GM12878 (cell line): ENCODE data around the gene CLN6. TPM values are rescaled to one million over a fixed set of nuclear protein-coding genes. Genes with fewer than 3 reads are reported as not detected.

Experiments used
- ATAC-seq: fragments of 200-7000 bp; cut with Tn5 transposase; 3 replicates; pipeline ENCODE4 v1.9.1; 2020; ENCODE audit warnings: mild to moderate bottlenecking, moderate library complexity
- BruUV-seq: library from RNA; stranded (reverse); fragments of 400-500 nt; replicated peaks from 2 replicates; lab custom pipeline; 2021; lab: Mats Ljungman, UMichigan
- CTCF ChIA-PET: fragments of 300-600 bp; sonication (Branson Sonifier 250); formaldehyde crosslinking; extraction: SDS; loops from one replicate; lab custom pipeline; 2021; ENCODE audit warnings: inconsistent platforms; lab: Yijun Ruan, JAX
- POLR2A ChIA-PET: fragments of 350-600 bp; formaldehyde crosslinking; extraction: SDS; loops from one replicate; lab custom pipeline; 2021; ENCODE audit warnings: inconsistent platforms; lab: Charles Lee
- RAD21 ChIA-PET: fragments of 300-600 bp; sonication (Branson Sonifier 250); formaldehyde crosslinking; loops from one replicate; lab custom pipeline; 2023; ENCODE audit warnings: antibody characterized with exemption; ENCODE audit not compliant: unreplicated experiment; lab: Charles Lee
- SMC1A ChIA-PET: fragments of 300-600 bp; sonication (Branson Sonifier 250); formaldehyde crosslinking; loops from one replicate; lab custom pipeline; 2023; ENCODE audit not compliant: unreplicated experiment, uncharacterized antibody; lab: Charles Lee
- DNase-seq: peaks from one replicate; pipeline ENCODE4 v3.0.0-alpha.2; 2011; ENCODE audit warnings: low read depth, low spot score
- FAIRE-seq: peaks from 3 replicates; lab custom pipeline; 2011; peaks lifted over from hg19 to GRCh38; lab: Jason Lieb, UNC
- H2AFZ ChIP-seq: 2 replicates; pipeline ENCODE4 v1.6.0; 2011; ENCODE audit warnings: low read depth, low read length, control low read depth; ENCODE audit not compliant: control insufficient read depth
- H3K27ac ChIP-seq: 2 replicates; pipeline ENCODE4 v1.5.1; 2011; ENCODE audit warnings: control low read depth; ENCODE audit not compliant: control insufficient read depth, insufficient read depth
- H3K27me3 ChIP-seq, 2 experiments: replicated peaks in 1 of 2; 2 replicates each; pipeline versions ENCODE4 v1.6.0 to v1.6.1; 2011; ENCODE audit warnings: low read length in 1 of 2; ENCODE audit not compliant: control insufficient read depth in 2 of 2, insufficient read depth in 2 of 2
- H3K36me3 ChIP-seq, 2 experiments: 2 replicates each; pipeline ENCODE4 v1.5.1; 2011; ENCODE audit warnings: low read length in 1 of 2; ENCODE audit not compliant: control insufficient read depth in 2 of 2, insufficient read depth in 2 of 2
- H3K4me1 ChIP-seq: 2 replicates; pipeline ENCODE4 v1.6.1; 2011; ENCODE audit warnings: mild to moderate bottlenecking, low read length, moderate library complexity, mixed read lengths; ENCODE audit not compliant: control insufficient read depth, insufficient read depth
- H3K4me2 ChIP-seq: 2 replicates; pipeline ENCODE4 v1.6.0; 2011; ENCODE audit warnings: control low read depth; ENCODE audit not compliant: control insufficient read depth, insufficient read depth
- H3K4me3 ChIP-seq: fragments of 200-600 bp; sonication (generic); 2 replicates; pipeline ENCODE4 v1.5.1; 2016
- H3K79me2 ChIP-seq: 2 replicates; pipeline ENCODE4 v1.6.0; 2011; ENCODE audit warnings: low read length; ENCODE audit not compliant: control insufficient read depth, insufficient read depth
- H3K9ac ChIP-seq: 2 replicates; pipeline ENCODE4 v1.8.0; 2011; ENCODE audit warnings: low read length, control low read depth, mixed read lengths; ENCODE audit not compliant: control insufficient read depth, insufficient read depth
- H3K9me3 ChIP-seq: replicated peaks from 3 replicates; pipeline ENCODE4 v1.5.1; 2011; ENCODE audit warnings: mild to moderate bottlenecking, low read length; ENCODE audit not compliant: control insufficient read depth, insufficient read depth
- H4K20me1 ChIP-seq: 2 replicates; pipeline ENCODE4 v1.6.0; 2011; ENCODE audit not compliant: control insufficient read depth, insufficient read depth
- ASH2L ChIP-seq: fragments of 300-600, 200-600 bp; sonication (generic); IDR thresholded peaks from 2 replicates; pipeline ENCODE4 v1.6.1; 2017; ENCODE audit warnings: low read depth, mild to moderate bottlenecking, borderline replicate concordance
- CBX3 ChIP-seq: fragments of 200-600 bp; sonication (generic); IDR thresholded peaks from 2 replicates; pipeline ENCODE4 v1.6.1; 2016; ENCODE audit warnings: low read depth, borderline replicate concordance
- CHD2 ChIP-seq: IDR thresholded peaks from 2 replicates; pipeline ENCODE4 v1.6.1; 2011; ENCODE audit warnings: low read depth, low read length, improper control_type of control experiment, borderline replicate concordance
- ESRRA ChIP-seq: IDR thresholded peaks from 2 replicates; pipeline ENCODE4 v1.6.1; 2012; ENCODE audit warnings: mild to moderate bottlenecking, low read length, improper control_type of control experiment
- HDAC2 ChIP-seq: fragments of 200-600 bp; sonication (generic); IDR thresholded peaks from 2 replicates; pipeline ENCODE4 v1.6.1; 2017
- HDAC6 ChIP-seq: fragments of 200-600 bp; sonication (generic); IDR thresholded peaks from one replicate; pipeline ENCODE4 v1.8.0; 2017; ENCODE audit warnings: antibody characterized with exemption; ENCODE audit not compliant: unreplicated experiment
- NBN ChIP-seq: fragments of 450-650 bp; IDR thresholded peaks from 2 replicates; pipeline ENCODE4 v1.6.1; 2016
- NFYB ChIP-seq: IDR thresholded peaks from 2 replicates; pipeline ENCODE4 v1.6.1; 2011; ENCODE audit warnings: low read depth, mild to moderate bottlenecking, low read length, improper control_type of control experiment, moderate library complexity; ENCODE audit not compliant: insufficient read depth
- SMARCA5 ChIP-seq: fragments of 450-650 bp; IDR thresholded peaks from 2 replicates; pipeline ENCODE4 v1.6.1; 2017; ENCODE audit warnings: mild to moderate bottlenecking
- YY1 ChIP-seq: IDR thresholded peaks from 2 replicates; pipeline ENCODE4 v1.6.1; 2011; ENCODE audit warnings: low read depth, mild to moderate bottlenecking, low read length
- ZNF384 ChIP-seq: IDR thresholded peaks from 2 replicates; pipeline ENCODE4 v1.6.1; 2012; ENCODE audit warnings: low read depth, mild to moderate bottlenecking, low read length, improper control_type of control experiment, borderline replicate concordance
- WGBS: methylation state at CpG from one replicate; pipeline ENCODE4 v1.1.6; 2016; ENCODE audit warnings: low lambda C conversion rate; ENCODE audit not compliant: insufficient replicate concordance, insufficient coverage; ENCODE audit errors: missing lambda C conversion rate; 5-methylcytosine and 5-hydroxymethylcytosine counted together
- in situ Hi-C: fragments of 300-500 bp; cut with MboI; formaldehyde crosslinking; loops from 9 replicates; pipeline ENCODE4 v1.14.3; 2018; ENCODE audit warnings: mixed read lengths
- intact Hi-C: fragments of 100-400 bp; cut with micrococcal nuclease; formaldehyde crosslinking; loops from one replicate; pipeline ENCODE4 v1.14.2; 2022; ENCODE audit not compliant: unreplicated experiment
- polyA plus RNA-seq, 11 experiments: library from polyadenylated mRNA; depleted of rRNA in 4 of 11; unstranded in 6 of 11; stranded (reverse) in 5 of 11; fragments of >200 nt; fragmentation: Nextera tagmentation in 4 of 11; fragmentation: Illumina TruSeq in 1 of 11; extraction: Ambion mirVana in 4 of 11; extraction: Trizol in 1 of 11; gene quantifications; 1 replicate in 1 of 11; 2 replicates in 10 of 11; pipeline versions ENCODE4 v1.2.1 to v1.2.3, GENCODE V29; 2011 to 2016; ENCODE audit warnings: inconsistent platforms in 2 of 11, missing spikeins in 2 of 11, low read depth in 1 of 11
- total RNA-seq, 4 experiments: library from RNA; depleted of rRNA in 3 of 4; stranded (reverse); fragments of >200 nt in 3 of 4; fragmentation: Illumina TruSeq in 1 of 4; extraction: Trizol in 1 of 4; gene quantifications; 2 replicates each; pipeline versions ENCODE4 v1.2.1 to v1.2.3, GENCODE V29; 2013 to 2021
- TF ChIP-seq, protein P1 (sequence below): fragments of 450-650 bp; IDR thresholded peaks from 2 replicates; pipeline ENCODE4 v1.6.1; 2017; ENCODE audit warnings: mild to moderate bottlenecking, low read depth, inconsistent platforms; ENCODE audit not compliant: poor library complexity, severe bottlenecking
- TF ChIP-seq, protein P2 (sequence below): fragments of 450-650 bp; conservative IDR thresholded peaks from 2 replicates; pipeline ENCODE4 v1.6.1; 2017; ENCODE audit warnings: mild to moderate bottlenecking, moderate library complexity

Gene CLN6
- total and polyA plus RNA-seq, 10 of the 15 experiments (the other 5 are each of a cell fraction or from before 2014, with no cell fraction given): 0.74 to 69.0 (median 30.3) TPM

DNA sequence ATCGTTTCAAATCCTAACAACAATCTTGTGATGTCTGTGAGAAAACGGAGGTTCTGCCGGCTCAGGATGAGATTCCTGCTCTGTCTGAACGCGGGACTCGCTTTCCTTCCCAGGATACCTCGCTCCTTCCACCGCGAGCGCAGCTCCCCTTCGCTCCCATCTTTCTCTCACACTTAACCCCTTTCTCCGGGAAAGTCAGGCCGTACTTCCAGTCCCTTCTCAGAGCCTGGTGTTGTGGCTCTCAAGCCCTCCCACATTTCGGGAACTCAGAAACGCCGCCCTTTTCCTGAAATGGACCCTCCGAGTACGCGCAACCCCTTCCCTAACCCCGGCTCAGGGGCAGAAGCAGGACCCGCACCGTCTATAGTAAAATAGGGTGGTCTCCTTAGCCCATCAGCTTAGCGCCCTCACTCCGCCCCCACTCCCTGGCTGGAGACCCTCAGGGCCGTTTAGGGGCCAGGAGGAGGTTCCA, 47.6 kb upstream of the CLN6 start (continued):
- TF ChIP-seq, protein P1, sequence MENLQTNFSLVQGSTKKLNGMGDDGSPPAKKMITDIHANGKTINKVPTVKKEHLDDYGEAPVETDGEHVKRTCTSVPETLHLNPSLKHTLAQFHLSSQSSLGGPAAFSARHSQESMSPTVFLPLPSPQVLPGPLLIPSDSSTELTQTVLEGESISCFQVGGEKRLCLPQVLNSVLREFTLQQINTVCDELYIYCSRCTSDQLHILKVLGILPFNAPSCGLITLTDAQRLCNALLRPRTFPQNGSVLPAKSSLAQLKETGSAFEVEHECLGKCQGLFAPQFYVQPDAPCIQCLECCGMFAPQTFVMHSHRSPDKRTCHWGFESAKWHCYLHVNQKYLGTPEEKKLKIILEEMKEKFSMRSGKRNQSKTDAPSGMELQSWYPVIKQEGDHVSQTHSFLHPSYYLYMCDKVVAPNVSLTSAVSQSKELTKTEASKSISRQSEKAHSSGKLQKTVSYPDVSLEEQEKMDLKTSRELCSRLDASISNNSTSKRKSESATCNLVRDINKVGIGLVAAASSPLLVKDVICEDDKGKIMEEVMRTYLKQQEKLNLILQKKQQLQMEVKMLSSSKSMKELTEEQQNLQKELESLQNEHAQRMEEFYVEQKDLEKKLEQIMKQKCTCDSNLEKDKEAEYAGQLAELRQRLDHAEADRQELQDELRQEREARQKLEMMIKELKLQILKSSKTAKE: peak; percentile 40
- TF ChIP-seq, protein P2, sequence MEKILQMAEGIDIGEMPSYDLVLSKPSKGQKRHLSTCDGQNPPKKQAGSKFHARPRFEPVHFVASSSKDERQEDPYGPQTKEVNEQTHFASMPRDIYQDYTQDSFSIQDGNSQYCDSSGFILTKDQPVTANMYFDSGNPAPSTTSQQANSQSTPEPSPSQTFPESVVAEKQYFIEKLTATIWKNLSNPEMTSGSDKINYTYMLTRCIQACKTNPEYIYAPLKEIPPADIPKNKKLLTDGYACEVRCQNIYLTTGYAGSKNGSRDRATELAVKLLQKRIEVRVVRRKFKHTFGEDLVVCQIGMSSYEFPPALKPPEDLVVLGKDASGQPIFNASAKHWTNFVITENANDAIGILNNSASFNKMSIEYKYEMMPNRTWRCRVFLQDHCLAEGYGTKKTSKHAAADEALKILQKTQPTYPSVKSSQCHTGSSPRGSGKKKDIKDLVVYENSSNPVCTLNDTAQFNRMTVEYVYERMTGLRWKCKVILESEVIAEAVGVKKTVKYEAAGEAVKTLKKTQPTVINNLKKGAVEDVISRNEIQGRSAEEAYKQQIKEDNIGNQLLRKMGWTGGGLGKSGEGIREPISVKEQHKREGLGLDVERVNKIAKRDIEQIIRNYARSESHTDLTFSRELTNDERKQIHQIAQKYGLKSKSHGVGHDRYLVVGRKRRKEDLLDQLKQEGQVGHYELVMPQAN: 0 out of 2 replicates have a peak, but pooled peaks have one; percentile 27
- TF ChIP-seq, all 136 proteins: peak for 9

DNA sequence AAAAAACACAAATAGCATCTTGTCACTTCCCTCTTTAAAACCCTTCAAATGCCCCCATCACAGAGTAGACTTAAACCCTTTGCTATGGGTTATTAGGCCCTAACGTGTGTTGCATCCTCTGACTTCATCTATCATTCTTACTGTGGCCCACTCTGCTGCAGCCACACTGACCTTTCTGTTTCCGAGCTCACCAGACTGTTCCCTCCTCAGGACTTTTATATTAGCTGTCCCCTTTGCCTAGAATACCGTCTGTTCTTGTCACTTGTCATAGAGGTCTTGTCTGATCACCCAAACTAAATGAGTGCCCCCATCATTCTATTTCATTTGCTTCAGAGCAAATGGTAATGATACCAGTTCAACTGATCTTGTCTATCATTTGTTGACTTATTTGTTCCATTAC, 47.1 kb upstream of the CLN6 start:
- RAD21 ChIA-PET: interaction anchor here (1.4 kb wide), 2 partner anchors 30 to 49 kb away, joined by 3 to 4 read pairs; no protein-coding TSS in a partner anchor
- WGBS: 99% methylated on average over 3 of the region's 3 CpGs
- CTCF ChIA-PET: interaction anchor here (0.6 to 2.5 kb wide), 3 partner anchors 24 to 286 kb away, joined by 4 to 11 read pairs (median 7); no protein-coding TSS in a partner anchor
- SMC1A ChIA-PET: interaction anchor here (0.9 to 1.0 kb wide), 2 partner anchors 21 to 46 kb away, joined by 3 to 4 read pairs; no protein-coding TSS in a partner anchor
- H3K36me3 ChIP-seq: no peaks in the 10 kb centered on the region
- H3K27ac ChIP-seq: peak overlapping the region; percentile 91
- intact Hi-C loops (loop anchor here (1.0 kb wide), 1 partner anchor 23 kb away; no protein-coding TSS in a partner anchor), in situ Hi-C loops (no loop called here)
- peak overlapping the region; percentile 85 for H3K9ac ChIP-seq
- peaks cover 5% of the 10 kb centered on the region for H3K4me1 ChIP-seq
- no peaks in the 10 kb centered on the region for H4K20me1 ChIP-seq
- H3K9me3 ChIP-seq: no peaks in the 10 kb centered on the region
- ATAC-seq (no peak), FAIRE-seq (no peak), DNase-seq (no peak)
- peak overlapping the region; percentile 79 for H2AFZ ChIP-seq
- H3K27me3 ChIP-seq: no peaks in the 10 kb centered on the region
- TF ChIP-seq HDAC2 (no peak), HDAC6 (no peak), ASH2L (no peak), NBN (no peak), ESRRA (no peak), NFYB (no peak), ZNF384 (no peak), YY1 (no peak), SMARCA5 (no peak), CHD2 (no peak), CBX3 (no peak)
- peaks cover 40% of the 10 kb centered on the region for H3K79me2 ChIP-seq
- peak overlapping the region; percentile 95 for H3K4me2 ChIP-seq
- peak overlapping the region; percentile 98 for H3K4me3 ChIP-seq
- BruUV-seq: no TSS peak
- POLR2A ChIA-PET: interaction anchor here (1.2 to 1.8 kb wide), 2 partner anchors 48 to 222 kb away, joined by 3 to 8 read pairs; partner anchors contain the start of gene CLN6
